GM19193 (cell line): ENCODE results near the gene ISLR.

Experiments used
- POLR2A ChIP-seq: IDR thresholded peaks from 4 replicates; pipeline ENCODE4 v1.6.1; 2011; ENCODE audit not compliant: insufficient read depth, insufficient read length; ENCODE audit errors: extremely low read depth

The ISLR gene

GRCh38 chr15:74176262-74177214 is 3.0 kb downstream of the ISLR start:
- no peak for TF ChIP-seq POLR2A

DNA sequence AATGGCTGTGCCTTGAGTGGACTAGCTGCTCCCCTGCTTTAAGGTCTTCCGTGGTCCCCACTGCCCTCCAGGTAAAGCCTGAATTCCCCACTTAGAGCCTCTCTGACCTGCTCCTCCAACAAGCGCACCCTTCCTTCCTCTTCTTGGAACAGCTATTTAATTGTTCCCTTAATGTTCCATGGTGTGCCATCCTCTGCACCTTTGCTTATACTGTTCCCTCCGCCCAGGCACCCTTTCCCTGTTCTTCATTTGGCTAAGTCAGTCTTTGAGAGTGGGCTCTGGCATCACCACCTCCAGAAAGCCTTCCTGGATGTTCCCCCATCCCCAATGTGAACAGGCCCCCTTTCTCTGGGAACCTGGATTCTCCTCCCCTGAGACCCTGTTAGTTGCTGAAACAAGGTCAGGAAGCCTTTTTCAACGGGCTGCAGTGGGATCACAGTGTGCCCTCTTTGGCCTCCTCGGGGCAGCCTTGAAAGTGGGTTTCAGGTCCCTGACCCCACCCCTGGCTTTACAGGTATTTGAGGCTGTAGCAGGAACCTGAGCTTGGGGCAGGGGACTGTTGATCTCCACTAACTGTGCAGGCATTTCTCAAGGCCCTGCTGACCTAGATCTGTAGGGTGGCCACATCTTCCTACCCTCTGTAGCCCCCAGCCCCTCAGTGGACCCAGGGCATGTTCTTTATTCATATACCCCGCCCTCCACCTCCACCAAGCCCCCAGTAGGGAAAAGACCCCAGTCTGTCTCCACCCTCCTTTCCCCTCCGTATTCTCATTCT is 5.0 kb downstream of the ISLR start:
- no peak for TF ChIP-seq POLR2A

GRCh38 chr15:74179101-74179841 is 5.8 kb downstream of the ISLR start:
- no peak for TF ChIP-seq POLR2A

DNA sequence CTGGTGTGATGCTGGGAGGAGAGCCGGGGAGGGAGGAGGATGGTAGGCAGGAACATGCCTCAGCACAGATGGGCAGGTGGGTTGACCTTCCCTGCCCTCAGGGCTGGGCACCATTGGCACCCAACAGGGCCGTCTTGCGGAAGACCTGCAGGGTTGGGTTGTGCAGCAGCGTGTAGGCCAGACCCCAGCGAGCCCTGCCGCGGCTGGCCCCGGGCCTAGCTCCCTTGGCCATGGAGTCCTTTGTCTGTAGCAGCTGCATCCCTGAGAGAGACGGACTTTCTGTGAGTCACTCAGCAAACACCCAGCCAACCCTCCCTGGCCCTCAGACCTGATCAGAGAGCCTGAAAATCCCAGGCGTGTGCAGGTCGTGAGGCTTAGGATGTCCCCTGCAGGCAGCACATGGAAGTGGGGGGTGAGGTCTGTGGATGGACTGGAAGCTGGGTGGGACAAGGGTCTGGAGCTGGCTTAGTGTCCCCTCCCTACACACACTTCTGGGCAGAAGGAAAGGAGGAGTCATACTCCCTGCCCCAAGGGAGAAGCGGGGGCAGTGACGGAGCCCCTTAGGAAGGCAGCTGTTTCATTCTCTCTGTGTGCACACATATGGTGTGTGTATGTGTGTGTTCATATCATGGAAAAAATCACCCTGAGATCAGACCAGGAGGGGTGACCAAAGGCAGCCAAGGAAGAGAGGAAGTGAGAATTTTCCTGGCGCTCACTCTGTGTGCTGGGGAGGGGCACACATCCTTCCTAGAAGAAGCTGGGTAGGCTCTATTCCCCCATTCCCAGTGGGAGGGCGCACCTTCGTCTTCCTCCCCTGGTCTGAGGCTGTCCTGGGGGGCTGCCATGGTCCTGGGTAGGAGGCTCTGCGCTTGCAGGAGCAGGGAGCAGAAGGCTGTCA is 6.7 kb downstream of the ISLR start:
- no peak for TF ChIP-seq POLR2A

DNA sequence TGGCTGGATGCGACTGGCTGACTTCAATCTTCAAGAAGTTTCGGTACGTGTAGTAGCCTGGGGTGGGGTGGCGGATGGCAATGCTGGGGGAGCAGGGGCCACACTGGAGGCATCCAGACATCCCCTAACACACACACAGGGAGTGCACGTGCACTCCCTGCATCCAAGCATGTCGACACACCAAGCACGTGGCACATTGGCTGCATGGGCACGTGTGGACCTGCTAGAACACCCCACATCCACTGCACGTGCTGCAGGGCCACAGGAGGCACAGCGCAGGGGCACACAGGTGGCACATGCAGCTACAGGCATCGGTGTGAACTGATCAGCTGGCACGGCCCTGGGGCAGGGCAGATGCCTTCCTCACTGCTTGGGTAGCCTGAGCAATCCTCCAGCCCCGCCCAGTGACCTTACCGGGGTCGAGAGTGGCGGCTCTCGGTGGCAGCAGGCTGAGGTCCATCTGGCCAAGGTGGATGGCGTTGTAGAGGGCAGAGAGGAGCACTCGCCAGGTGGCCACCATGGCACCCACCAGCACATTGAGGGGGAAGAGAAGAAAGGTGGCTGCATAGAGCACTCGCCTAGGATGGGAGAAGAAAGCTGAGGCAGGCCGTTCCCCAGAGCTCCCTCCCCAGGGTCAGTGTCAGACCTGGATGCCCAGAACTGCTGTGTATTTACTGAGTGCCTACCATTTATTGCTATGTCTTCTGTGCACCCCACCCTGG is 7.5 kb downstream of the ISLR start:
- no peak for TF ChIP-seq POLR2A

DNA sequence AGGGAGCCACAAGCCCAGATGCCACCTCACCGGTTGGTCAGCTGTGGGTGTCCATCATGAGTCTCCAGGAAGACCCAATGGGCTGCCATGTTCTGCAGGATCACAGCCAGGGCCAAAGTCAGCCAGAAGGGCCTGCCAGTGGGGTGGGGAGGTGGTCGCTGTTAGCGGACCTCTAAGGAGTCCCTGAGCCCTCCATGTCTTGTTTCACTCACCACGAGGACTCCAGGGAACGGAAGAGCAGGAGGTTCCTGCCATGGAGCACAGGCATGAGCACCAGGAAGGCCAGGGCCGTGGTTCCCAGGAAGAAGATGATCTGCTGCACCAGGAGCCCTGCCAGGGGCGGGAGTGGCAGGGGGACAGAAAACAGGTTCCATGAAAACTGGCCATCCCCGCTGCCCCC is 8.6 kb downstream of the ISLR start:
- TF ChIP-seq POLR2A = no peak

GRCh38 chr15:74184582-74185091 is 11.1 kb downstream of the ISLR start:
- TF ChIP-seq POLR2A = no peak

GRCh38 chr15:74185710-74186348 is 12.3 kb downstream of the ISLR start:
- no peak for TF ChIP-seq POLR2A

- no peak for TF ChIP-seq POLR2A
These were observed 14.7 kb downstream of the ISLR start for GRCh38 chr15:74188216-74188615.

GRCh38 chr15:74191798-74192197 is 18.3 kb downstream of the ISLR start:
- TF ChIP-seq POLR2A = no peak

DNA sequence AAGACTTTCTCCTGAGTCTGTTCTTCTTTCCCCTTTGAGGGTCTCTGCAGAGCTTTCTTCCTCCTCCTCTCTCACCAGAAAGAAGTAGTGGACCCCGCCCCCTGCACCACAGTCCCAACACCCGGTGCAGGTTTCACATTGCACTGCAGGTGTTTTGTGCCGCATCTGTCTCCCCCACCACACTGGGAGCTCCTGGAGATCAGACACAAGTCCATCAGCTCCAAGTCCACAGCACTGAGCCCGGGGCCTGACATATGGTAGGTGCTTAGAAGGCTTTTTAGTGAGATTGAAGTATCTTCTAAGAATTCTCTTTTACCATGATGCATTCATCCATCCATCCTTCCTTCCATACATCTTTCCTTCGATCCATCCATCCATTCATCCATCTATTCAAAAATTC is 19.2 kb downstream of the ISLR start:
- no peak for TF ChIP-seq POLR2A

GRCh38 chr15:74193299-74193718 is 19.8 kb downstream of the ISLR start:
- no peak for TF ChIP-seq POLR2A

DNA sequence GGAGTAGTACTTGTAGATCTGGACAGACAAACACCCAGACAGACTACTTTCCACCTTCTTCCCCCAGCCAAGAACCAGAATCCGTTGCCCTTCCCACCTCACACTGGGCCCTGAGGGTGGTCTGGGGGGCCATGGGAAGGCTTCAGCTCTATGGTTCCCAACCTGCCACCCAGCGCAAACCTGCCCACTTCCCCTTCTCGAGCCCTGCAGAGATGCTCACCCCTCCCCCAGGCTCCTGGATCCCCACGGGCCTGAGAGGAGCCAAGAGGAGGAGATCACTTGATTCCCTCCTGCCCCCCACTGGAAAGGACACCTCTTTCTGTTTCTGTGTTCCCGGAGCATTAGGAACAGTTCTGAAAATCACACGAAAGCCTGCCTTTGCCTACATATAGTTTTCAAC is 20.4 kb downstream of the ISLR start:
- no peak for TF ChIP-seq POLR2A
